ENCODE data around the gene SIPA1L3. TPM values are rescaled to one million over a fixed set of nuclear protein-coding genes. Genes with fewer than 3 reads are reported as not detected.

SIPA1L3 gene
- total and polyA plus RNA-seq, 9 of the 15 experiments (the other 6 are each of a cell fraction or from before 2014, with no cell fraction given), result 0.01 to 6.1 (median 2.5) TPM

DNA sequence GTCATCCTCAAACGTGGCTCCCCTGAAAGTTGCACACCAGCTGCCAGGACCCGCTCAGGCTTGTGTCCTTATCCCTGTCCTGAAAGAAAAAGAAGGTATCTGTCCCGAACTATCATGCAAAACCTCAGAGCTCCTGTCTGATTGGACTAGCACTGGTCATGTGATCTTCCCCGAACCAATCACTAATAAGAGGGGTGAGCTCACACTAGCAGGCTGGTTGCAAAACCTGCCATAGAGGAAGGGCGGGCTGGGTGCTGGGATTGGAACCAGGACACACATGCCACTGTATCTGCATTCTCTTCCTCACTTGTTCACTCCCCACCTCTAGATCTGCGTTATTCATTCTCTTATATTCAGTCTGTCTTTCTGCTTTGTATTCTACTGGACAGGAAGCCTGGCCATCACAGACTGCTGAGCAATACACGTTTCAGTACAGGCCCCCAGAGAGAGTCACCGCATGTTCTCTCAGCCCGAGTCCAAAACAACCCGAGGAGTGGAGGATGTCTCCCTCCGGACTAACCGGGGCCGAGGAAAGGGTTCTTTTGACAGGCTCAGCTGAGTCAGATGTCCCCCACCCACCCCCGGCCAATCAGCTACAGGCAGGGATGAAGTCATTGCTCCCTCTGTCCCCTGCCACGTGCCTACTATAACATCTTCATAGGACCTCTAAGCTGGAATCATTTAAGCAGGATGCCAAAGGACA is 97.7 kb downstream of the SIPA1L3 start (continued):
- no peak for TF ChIP-seq ELF4 (CRISPR knock-in tag; IDR thresholded peaks at IDR 0.05)
- no peak for TF ChIP-seq ZNF583 (CRISPR knock-in tag; IDR thresholded peaks at IDR 0.05)
- TF ChIP-seq SAFB (IDR thresholded peaks at IDR 0.05; ENCODE audit: borderline replicate concordance, low read depth, low read length), result no peak
- TF ChIP-seq L3MBTL2 (IDR thresholded peaks at IDR 0.05), result peak; percentile 42
- TF ChIP-seq TOE1 (IDR thresholded peaks at IDR 0.05; ENCODE audit: borderline replicate concordance), result peak; percentile 96
- TF ChIP-seq TOE1 (CRISPR knock-in tag; IDR thresholded peaks at IDR 0.05; ENCODE audit: borderline replicate concordance, low read depth), result no peak
- TF ChIP-seq KDM2B (CRISPR knock-in tag; IDR thresholded peaks at IDR 0.05), result no peak
- TF ChIP-seq JUND (IDR thresholded peaks at IDR 0.05; ENCODE audit: borderline replicate concordance, low read depth, low read length), result peak; percentile 60; the same call in 1 of the 2 replicates
- peak; percentile 39; the same call in 2 of the 3 replicates for TF ChIP-seq JUND (tag; IDR thresholded peaks at IDR 0.05; ENCODE audit: borderline replicate concordance, low read depth, low read length)

DNA sequence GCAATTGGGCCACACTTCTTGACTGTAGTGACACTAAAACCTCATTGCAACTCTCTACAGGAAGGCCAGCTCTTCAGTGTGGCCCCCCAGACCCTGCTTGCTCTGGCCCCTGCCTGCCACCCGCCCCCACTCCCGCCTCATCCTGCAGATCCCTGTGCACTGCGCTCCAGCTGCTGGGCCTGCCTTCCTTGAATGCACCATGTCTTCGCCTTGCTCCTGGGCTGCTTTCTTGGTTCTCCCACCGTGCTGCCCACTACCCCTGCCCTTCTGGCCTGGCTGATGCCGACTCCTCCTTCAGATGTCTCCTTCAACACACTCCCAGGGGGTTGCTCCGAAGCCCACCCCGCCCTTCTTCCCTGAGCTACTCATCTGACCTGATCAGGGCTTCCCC is 98.2 kb downstream of the SIPA1L3 start:
- H3K36me3 ChIP-seq (ENCODE audit: control insufficient read depth, insufficient read depth, low read length), result no peaks in the 10 kb centered on the region
- FAIRE-seq (no peak), ATAC-seq (no peak), DNase-seq (ENCODE audit: extremely low read depth in 1 of 4, low spot score in 3 of 4) (no peak)
- H2AFZ ChIP-seq (ENCODE audit: low read depth, low read length), result peak overlapping the region; percentile 72; the same call in 1 of the 2 replicates
- ChIA-PET POLR2A (interaction anchor here (1.6 to 2.8 kb wide), 2 partner anchors 11 to 15 kb away, joined by 3 to 10 read pairs; no protein-coding TSS in a partner anchor), CTCF (ENCODE audit: low intra/inter-chr PET ratio) (no interaction called here)
- H3K4me2 ChIP-seq (ENCODE audit: insufficient read depth, low read length), result no peak overlapping the region
- 27% methylated on average over 8 of the region's 8 CpGs for WGBS (ENCODE audit: insufficient coverage, low coverage, missing lambda C conversion rate)
- no peaks in the 10 kb centered on the region; the same call in 1 of the 2 replicates for H4K20me1 ChIP-seq (replicated peaks; ENCODE audit: control insufficient read depth, insufficient read depth, low read length)
- no peak overlapping the region for H3K9ac ChIP-seq (ENCODE audit: insufficient read depth in 1 of 2, low read depth in 2 of 2, low read length in 2 of 2)
- no peaks in the 10 kb centered on the region for H3K79me2 ChIP-seq (ENCODE audit: control insufficient read depth, insufficient read depth, low read length)
- H3K27ac ChIP-seq (ENCODE audit: extremely low read depth, low read depth, low read length), result no peak overlapping the region
- no peaks in the 10 kb centered on the region for H3K9me3 ChIP-seq (replicated peaks; ENCODE audit: control insufficient read depth, insufficient read depth, low read depth, low read length)
- BruUV-seq (replicated peaks), result no TSS peak
- intact Hi-C loops (cut with micrococcal nuclease), result no loop called here
- no peaks in the 10 kb centered on the region for H3K9me1 ChIP-seq (ENCODE audit: control insufficient read depth, insufficient read depth, low read length)
- in situ Hi-C loops (cut with MboI), result no loop called here
- TF ChIP-seq ETV6 (IDR thresholded peaks at IDR 0.05; ENCODE audit: borderline replicate concordance in 1 of 2, low read depth in 2 of 2, low read length in 1 of 2), result no peak
- no peak for TF ChIP-seq ETV6 (CRISPR knock-in tag; IDR thresholded peaks at IDR 0.05; ENCODE audit: borderline replicate concordance)
- no peak for TF ChIP-seq KAT2B (IDR thresholded peaks at IDR 0.05; ENCODE audit: low read depth, low read length)
- TF ChIP-seq POLR2AphosphoS2 (IDR thresholded peaks at IDR 0.05; ENCODE audit: low read length), result no peak
- TF ChIP-seq SOX6 (IDR thresholded peaks at IDR 0.05), result no peak
- no peak for TF ChIP-seq SIRT6 (IDR thresholded peaks at IDR 0.05; ENCODE audit: low read depth, low read length)
- TF ChIP-seq, protein P1, sequence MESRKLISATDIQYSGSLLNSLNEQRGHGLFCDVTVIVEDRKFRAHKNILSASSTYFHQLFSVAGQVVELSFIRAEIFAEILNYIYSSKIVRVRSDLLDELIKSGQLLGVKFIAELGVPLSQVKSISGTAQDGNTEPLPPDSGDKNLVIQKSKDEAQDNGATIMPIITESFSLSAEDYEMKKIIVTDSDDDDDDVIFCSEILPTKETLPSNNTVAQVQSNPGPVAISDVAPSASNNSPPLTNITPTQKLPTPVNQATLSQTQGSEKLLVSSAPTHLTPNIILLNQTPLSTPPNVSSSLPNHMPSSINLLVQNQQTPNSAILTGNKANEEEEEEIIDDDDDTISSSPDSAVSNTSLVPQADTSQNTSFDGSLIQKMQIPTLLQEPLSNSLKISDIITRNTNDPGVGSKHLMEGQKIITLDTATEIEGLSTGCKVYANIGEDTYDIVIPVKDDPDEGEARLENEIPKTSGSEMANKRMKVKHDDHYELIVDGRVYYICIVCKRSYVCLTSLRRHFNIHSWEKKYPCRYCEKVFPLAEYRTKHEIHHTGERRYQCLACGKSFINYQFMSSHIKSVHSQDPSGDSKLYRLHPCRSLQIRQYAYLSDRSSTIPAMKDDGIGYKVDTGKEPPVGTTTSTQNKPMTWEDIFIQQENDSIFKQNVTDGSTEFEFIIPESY (CRISPR knock-in tag; IDR thresholded peaks at IDR 0.05), result no peak
- no peak for TF ChIP-seq ZBTB8A (IDR thresholded peaks at IDR 0.05; ENCODE audit: partially characterized antibody)
- TF ChIP-seq, protein P2, sequence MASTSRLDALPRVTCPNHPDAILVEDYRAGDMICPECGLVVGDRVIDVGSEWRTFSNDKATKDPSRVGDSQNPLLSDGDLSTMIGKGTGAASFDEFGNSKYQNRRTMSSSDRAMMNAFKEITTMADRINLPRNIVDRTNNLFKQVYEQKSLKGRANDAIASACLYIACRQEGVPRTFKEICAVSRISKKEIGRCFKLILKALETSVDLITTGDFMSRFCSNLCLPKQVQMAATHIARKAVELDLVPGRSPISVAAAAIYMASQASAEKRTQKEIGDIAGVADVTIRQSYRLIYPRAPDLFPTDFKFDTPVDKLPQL (IDR thresholded peaks at IDR 0.05; ENCODE audit: extremely low read depth, insufficient read length), result no peak
- no peak for TF ChIP-seq ZNF224 (CRISPR knock-in tag; IDR thresholded peaks at IDR 0.05)
- TF ChIP-seq RNF2 (IDR thresholded peaks at IDR 0.05), result no peak
- H3K27me3 ChIP-seq (ENCODE audit: control insufficient read depth in 2 of 2, insufficient read depth in 2 of 2, low read length in 2 of 2), result peaks cover 0 to 7% of the 10 kb centered on the region in 2 experiments; a peak in 1 of 5 replicates
- peaks cover 0 to 10% of the 10 kb centered on the region in 2 experiments; a peak in 2 of 5 replicates for H3K4me1 ChIP-seq (replicated peaks in 1 of 2; ENCODE audit: control insufficient read depth in 2 of 2, insufficient read depth in 2 of 2, low read length in 2 of 2)
- no peak overlapping the region for H3K4me3 ChIP-seq

Measured in K562 (cell line).